Left colon (tissue), 2 donors: ENCODE results near the gene EEFSEC. TPM values are rescaled to one million over a fixed set of nuclear protein-coding genes. Genes with fewer than 3 reads are reported as not detected.

Source experiments
- ATAC-seq: fragments of 200-7000 bp; cut with Tn5 transposase; one replicate; pipeline ENCODE4 v1.9.1; 2020; ENCODE audit warnings: mild to moderate bottlenecking, moderate library complexity
- DNase-seq, 2 donors: peaks; one replicate each; pipeline ENCODE4 v3.0.0-alpha.2; 2020
- intact Hi-C, 2 donors: fragments of 100-400 bp; cut with DNase I in 1 of 2; cut with micrococcal nuclease in 1 of 2; formaldehyde crosslinking; loops; one replicate each; pipeline versions ENCODE4 v1.11.2 to v1.14.0; 2022; cut with DNase I, micrococcal nuclease
- total RNA-seq, 2 donors: library from RNA; stranded (reverse); fragmentation: NEBNext Ultra II Directional; extraction: Animal tissue kit (Norgen Biotek cat#: 25700); gene quantifications; one replicate each; pipeline ENCODE4 v1.2.1, GENCODE V29; 2021
- donor health status: DM: no; HTN: no; CAD: no.
- donor health status: DM: yes; HTN: yes; CAD: no.

The EEFSEC gene
- total RNA-seq, 2 donors from 2014 or later = 7.3 to 10.5 TPM

DNA sequence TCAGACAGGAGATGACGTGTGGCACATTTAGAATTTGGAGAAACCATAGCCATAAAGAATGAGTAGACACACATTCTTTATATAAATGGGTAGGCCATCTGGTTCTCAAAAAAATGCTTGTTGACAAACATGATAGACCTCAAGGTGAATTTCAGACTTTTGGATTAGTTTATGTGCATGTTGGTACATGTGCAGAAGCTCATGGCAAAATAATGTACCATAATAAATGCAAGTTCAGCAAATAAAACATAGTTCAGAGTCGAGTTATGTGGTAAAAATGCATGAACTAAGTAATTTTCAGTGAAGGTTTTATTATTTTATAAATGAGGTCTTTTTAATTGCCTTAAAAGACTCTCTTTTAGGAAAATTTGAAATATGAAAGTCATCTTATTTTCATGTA, 24.6 kb downstream of the EEFSEC start:
- ATAC-seq = no peak
- DNase-seq = no peak
- intact Hi-C loops = no loop called here

GRCh38 chr3:128178782-128179483, 25.7 kb downstream of the EEFSEC start:
- ATAC-seq = no peak
- intact Hi-C loops = no loop called here
- DNase-seq = no peak

DNA sequence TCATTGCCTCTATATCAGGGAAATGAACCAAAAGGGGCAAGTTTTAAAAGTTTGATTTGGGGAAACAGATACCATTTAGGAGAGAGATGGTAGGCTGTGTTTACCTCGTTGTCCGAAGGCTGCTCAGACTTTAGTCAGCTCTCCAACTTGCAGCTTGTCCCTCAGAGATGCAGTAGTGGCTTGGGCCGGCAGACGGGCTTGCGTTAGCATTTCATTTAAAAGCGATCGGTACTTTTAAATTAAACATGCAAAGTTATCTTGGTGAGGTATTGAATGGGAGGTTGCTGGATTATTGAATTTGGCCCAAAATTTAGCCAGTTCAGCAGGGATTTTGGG, 26.2 kb downstream of the EEFSEC start:
- DNase-seq (no peak), ATAC-seq (no peak)
- intact Hi-C loops = no loop called here

GRCh38 chr3:128180436-128180835, 27.2 kb downstream of the EEFSEC start:
- intact Hi-C loops = no loop called here
- DNase-seq (no peak), ATAC-seq (no peak)

DNA sequence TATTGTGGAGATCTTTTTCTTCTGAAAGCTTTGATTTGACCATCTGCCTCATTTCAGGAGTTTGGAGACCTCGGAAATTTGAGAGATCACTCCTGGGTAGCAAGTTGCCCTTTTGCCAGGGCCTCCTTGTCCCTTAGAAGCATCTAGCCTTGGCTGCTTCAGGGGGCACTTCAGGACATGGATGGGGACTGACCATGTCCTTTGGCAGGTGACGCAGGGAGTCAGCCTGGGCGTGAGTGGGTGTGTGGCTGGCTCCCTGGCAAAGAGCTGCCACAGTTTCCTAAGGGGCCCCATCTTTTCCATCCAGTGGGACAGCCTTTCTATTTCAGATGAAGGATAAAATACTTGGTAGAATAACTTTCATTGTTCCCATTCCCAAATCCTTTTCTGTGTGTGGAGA, 27.6 kb downstream of the EEFSEC start:
- ATAC-seq (no peak), DNase-seq (no peak)
- intact Hi-C loops = no loop called here

GRCh38 chr3:128182656-128183055, 29.4 kb downstream of the EEFSEC start:
- intact Hi-C loops = no loop called here
- ATAC-seq (no peak), DNase-seq (no peak)

GRCh38 chr3:128185630-128186447, 32.6 kb downstream of the EEFSEC start:
- ATAC-seq (no peak), DNase-seq (no peak)
- intact Hi-C loops = no loop called here

- DNase-seq (no peak), ATAC-seq (no peak)
- intact Hi-C loops = no loop called here
Observed at GRCh38 chr3:128187495-128187894, 34.2 kb downstream of the EEFSEC start.

DNA sequence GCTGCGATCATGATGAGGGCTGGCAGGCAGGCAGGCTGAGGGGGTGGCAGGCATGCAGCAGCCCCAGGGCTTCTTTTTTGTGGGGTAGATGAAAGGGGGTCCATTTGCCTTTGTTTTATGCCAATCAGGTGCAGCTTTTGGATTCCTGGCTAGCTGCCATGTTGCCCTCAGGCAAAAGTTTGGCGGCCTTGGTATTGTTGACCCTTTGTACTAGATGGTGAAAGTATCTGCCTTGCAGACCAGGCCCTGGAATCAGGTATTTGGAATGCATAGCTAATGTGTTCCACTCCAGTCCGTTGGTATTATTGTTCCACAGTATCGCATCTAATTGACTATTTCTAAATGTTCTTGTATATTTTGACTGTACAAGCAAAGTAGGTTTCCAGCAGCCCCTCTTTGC, 35.0 kb downstream of the EEFSEC start:
- no peak for ATAC-seq
- intact Hi-C loops = no loop called here
- no peak for DNase-seq

DNA sequence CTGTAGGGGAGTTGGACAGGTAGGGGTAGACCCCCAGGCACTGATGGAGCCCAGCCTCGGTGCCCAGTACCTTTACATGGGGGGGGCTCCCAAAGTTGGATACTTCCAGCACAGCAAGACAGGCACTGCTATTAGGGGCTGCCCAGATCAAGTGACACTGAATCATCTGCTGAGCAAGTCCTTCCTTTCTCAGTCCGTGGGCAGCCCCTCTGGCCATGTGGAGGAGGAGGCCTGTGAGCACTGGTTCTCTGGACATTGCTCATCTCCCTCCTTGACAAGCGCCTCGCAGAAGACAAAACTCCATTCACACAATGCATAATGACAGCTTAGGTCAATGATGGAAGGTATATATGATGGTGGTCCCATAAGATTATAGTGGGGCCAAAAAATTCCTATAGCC, 35.7 kb downstream of the EEFSEC start:
- DNase-seq = no peak
- no peak for ATAC-seq
- intact Hi-C loops = no loop called here

DNA sequence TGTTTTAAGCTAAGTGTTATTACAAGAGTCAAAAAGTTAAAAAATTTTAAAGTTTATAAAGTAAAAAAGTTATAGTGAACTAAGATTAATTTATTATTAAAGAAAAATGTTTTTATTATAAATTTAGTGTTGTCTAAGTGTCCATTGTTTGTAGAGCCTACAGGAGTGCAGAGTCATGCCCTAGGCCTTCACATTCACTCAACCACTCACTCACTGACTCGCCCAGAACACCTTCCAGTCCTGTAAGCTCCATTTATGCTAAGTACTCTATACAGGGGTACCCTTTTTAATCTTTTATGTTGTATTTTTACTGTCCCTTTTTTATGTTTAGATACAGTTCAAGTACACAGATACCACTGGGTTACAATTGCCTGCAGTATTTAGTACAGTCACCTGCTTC, 37.2 kb downstream of the EEFSEC start:
- intact Hi-C loops = no loop called here
- DNase-seq (no peak), ATAC-seq (no peak)

- DNase-seq (no peak), ATAC-seq (no peak)
- intact Hi-C loops = no loop called here
Observed at GRCh38 chr3:128192131-128192530, 38.9 kb downstream of the EEFSEC start.

DNA sequence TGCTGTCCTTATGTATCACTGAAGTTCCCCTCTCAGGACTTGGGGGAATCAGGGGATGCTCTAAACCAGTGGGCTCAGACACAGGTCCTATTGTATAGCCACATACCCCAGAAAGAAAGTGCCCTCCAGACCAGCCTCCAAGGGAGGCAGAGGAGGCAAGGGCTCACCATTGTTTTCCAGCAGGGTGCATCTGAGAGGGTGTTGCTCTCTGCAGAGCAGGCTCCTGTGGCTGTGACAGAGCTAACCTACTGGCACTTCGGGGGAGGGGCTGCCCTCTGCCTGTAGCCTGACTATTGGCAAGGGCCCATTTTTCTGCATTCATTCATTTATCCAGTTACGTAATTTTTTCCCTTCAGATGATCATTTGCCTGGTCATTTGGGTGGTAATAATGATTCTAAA, 39.9 kb downstream of the EEFSEC start:
- intact Hi-C loops = no loop called here
- no peak for ATAC-seq
- DNase-seq = no peak

- ATAC-seq = no peak
- no peak for DNase-seq
- intact Hi-C loops = no loop called here
Observed at GRCh38 chr3:128194843-128195242, 41.6 kb downstream of the EEFSEC start.

- ATAC-seq = no peak
- no peak for DNase-seq
Observed at GRCh38 chr3:128195369-128195768, 42.1 kb downstream of the EEFSEC start.

DNA sequence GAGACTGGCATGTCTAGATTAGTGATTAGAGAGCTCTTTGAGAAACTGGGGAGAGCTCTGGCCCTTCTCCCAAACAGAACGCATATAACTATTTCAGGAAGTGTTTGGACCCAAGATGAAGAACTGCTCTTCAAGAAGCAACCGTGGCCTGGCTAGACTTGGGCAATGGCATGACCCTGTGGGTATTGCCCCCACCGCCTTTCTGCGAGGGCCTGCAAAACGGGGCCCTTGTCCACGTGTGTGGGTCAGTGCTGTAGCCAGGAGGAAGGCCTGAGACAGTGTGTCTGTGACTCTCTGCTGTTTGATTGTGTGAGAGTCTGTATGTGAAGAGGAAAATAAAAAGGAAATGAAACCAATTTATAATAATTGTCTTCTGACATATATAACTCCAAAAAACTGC, 42.5 kb downstream of the EEFSEC start:
- intact Hi-C loops = no loop called here
- no peak for ATAC-seq

More at GRCh38 chr3:128195369-128195768, 42.1 kb downstream of the EEFSEC start:
- intact Hi-C loops = no loop called here

DNA sequence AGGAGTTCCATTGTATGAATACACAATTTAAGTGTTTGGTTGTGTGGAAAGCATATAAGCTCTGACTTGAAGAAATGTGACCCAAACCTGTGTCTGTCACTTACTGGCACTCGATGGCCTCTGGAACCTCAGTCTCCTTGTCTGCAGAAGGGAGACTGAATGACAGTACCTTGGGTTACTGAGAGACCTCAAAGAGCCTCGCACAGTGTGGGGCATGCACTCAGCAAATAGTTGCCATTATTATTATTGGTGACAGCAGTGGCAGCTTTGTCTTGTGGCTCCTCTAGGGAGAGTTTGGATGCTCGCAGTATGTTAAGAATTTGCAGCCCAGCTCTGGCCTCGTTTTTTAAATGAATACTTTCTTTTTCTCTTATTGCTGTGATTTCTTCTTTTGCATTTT, 43.4 kb downstream of the EEFSEC start:
- intact Hi-C loops = no loop called here
- DNase-seq (no peak), ATAC-seq (no peak)

More for the DNA sequence above, 42.5 kb downstream of the EEFSEC start:
- DNase-seq = no peak

GRCh38 chr3:128197855-128198254, 44.6 kb downstream of the EEFSEC start:
- DNase-seq (no peak), ATAC-seq (no peak)
- intact Hi-C loops = no loop called here

DNA sequence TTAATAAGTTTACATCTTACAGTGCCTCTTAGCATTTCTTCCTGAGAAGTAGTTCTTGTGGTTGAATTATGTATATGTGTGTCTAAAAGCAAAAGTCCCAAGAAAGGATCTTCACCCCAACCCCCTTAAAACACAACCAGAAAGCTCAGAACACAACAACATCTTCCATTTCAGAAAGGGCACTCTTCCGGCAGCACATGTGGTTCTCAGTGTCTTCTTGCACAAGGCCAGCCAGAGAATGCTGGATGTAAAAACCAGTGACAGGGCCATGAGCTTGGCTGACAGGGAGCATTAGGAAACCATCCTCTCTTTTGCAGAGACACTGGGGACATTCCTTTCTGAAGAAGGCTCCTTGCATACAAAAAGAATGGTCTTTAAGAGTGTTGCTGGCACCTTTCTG, 45.0 kb downstream of the EEFSEC start:
- ATAC-seq (no peak), DNase-seq (no peak)
- intact Hi-C loops = no loop called here

DNA sequence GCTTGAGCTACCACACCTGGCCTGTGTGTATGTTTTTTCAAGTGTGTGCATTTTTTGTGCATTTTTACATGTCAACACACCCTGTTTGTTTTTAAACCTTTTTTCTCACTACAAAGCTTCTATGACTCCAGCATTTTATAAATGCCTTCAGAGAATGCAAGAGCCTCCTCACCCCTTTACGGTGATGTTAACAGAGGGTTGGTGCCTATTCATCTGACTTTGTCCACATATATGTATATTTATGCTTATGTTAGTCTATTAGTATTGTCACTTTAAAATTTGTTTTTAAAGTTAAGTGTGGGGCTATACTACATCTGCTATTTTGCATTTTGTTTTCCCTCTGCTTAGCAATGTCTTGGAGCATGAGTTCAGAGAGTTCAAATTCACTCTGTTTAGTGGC, 45.8 kb downstream of the EEFSEC start:
- ATAC-seq (no peak), DNase-seq (no peak)
- intact Hi-C loops = no loop called here
